CD4-positive, alpha-beta T cell treated with Interleukin-2 at 100 ng/mL for 4 hours (primary cell): ENCODE results near the gene DPYSL4.

Experiments
- DNase-seq: peaks from one replicate; pipeline ENCODE4 v3.0.0-alpha.2; 2020; ENCODE audit warnings: low spot score

Gene DPYSL4

DNA sequence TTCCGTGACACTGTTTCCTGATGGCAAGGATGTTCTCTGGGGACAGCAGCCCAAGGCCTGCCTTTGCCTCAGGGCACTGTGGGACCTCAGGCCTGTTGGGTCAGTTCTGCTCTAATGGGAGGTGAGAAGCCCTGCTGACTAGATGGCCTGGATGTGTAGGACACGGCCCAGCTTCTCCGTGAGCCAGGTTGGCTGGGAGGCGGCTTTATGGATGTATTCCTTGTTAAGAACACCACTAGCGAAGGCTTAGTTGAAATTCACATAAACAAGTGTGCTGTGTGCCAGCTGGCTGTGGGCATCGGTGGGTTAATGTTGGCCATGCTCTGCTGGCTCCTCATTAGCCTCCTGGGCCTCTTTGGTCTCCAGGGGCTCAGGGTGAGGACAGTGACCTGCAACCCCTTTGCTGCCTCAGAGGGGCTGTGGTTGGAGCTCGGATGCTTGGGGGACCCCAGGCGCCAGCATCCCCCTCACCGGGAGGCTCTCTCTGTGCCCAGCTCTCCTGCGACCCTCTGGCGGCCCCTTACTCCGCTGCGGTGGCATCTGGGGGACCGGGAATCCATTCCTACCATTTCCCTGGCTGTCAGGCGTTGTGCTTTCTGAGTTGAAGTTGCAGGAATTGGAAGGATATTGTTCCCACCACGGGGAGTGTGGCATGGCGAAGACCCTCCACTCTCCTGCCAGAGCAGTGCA lies 22.8 kb upstream of the DPYSL4 start:
- DNase-seq: no peak

DNA sequence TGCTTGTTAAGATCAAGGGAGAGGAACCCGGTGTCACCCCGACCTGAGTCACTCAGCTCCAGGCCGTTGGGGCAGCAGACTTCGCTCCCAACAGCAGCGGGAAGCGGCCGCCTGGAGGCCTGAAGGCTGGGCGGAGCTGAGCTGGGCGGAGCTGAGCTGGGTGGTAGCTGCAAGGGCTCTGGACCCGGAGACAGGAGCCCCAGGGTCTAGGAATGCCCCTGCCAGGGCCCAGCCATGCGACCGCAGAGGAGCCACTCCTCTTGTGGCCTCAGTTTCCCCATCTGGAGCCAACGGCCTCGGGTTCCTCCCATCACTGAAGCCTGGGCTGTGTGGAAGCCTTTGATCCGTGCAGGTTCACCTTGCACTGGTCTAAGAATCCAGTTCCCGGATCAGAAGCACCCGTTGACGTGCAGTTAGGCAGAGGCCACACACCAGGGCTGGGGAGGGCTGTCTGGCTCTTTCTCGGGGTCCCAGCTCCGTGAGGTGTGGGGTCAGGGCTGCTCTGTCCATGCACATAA lies 21.9 kb upstream of the DPYSL4 start:
- DNase-seq: no peak

DNA sequence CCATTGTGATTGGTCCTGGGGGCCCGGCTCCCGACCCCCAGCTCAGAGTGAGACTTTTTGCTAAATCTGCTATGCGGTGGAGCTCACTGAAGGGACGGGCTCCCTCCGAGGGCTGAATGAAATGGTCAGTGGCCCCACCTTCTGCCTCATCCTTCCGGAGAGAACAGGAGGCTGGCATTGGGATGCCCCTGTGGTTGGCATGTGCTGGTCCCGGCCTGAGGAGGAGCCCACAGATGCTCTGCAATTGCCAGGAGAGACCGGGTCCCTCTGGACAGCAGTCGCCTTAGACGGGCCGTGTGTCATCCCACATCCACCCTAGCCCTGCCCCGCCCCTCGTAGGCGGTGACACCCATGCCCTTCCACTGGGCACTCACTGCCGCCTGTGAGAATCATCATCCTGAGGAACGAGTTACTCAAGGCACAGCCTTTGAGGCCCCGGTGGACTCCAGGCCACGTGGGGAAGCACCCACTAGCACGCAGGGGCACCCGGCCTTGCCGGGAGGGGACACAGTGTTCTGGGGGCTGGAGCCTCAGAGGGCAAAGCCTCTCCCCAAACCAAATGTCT lies 21.2 kb upstream of the DPYSL4 start:
- no peak for DNase-seq

DNA sequence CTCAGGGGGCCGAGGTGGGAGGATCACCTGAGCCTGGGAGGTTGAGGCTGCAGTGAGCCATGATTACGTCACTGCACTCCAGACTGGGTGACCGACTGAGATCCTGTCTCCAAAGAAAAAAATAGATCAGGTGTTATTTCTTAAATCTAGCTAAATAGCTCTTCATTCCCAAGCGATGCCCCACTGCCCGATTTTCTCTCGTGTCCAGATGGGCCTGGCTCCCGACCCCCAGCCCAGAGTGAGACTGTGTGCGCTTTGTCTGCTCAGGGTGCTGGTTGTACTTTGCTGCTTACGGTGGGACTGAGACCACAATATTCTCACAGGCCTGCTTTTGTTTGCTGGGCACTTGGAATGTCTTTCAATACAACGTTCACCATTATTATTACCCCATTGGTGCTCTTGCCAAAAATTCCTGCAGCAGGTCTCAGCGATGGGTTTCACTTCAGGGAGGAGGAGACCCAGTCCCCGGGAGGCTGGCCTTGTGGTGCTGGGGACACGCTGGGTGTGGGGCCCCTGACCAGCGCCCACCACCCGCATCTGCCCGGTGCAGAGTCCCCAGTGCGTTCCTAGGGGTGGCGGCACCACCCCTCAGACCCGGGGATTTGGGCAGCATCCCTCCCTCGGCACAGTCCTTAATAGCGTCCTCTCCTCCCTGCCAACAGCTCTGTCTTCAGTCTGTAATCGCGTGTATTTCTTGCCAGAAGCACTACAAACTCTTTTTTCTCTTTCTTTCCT lies 20.4 kb upstream of the DPYSL4 start:
- no peak for DNase-seq

DNA sequence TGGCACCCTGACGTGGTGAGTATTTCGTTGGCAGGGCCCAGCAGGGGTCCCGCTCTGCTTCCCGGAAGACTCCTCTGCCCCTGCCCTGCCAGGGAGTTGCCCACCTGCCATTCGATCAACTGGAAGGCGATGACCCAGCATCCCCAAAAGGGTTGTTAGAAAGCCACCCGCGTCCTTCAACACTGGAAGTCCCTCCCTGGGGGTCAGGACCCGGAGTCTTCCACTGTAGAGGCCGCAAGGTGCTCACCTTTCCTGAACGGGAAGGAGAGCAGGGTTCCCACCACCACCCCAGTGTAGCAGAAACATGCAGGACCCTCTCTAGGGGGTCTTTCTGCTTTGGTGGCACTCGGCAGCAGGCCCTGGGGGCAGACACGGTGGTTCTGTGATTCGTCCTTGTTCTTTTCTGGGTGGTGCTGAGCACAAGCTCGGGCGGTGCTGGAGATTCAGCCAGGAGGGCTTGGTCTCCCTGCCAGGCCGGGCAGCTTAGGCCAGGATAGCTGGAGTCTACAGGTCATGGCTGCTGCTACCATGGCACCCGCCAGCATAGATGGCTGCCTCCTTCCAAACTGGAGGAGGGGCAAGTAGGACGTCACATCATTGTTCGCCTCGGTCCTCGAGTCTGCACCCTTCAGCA lies 19.6 kb upstream of the DPYSL4 start:
- DNase-seq: no peak

DNA sequence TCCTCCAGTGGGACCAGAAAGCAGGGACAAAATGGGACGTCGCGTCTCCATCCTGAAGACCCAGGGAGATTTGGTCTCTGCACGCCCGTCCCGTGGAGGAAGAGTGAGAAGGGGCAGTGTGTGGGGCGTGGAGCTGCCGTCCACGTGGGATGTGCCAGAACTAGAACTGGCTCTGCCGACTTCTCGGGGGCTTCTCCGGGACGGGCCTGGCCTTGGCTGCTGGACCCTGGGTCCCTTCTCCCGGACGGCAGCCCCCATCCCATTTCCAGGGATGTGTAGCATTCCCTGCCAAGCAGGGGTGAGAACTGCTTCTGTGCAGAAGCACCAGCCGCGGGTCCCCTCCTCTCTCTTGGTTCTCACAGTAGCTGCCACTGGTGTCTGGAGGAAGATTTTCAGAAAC lies 18.8 kb upstream of the DPYSL4 start:
- no peak for DNase-seq

DNA sequence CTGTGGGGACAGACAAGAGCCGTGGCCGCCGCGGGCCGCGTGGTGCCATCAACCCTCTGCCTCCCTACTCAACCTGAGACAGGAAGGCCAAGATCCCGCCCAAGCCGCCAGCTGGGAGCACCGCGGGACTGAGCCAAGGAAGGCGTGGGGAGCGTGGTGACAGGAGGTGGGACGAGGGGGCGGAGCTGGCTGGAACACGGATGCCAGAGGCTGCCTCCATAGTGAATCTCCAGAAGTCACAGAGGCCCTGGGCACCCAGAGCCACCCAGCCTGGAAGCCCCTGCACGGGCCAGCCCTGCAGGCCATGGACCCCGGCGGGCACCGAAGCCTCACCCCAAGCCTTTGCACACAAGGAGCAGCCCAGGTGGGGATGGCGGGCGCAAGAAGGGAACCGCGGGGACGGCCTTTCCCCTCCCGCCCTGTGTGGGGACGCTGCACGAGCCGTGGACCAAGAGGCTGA lies 18.1 kb upstream of the DPYSL4 start:
- DNase-seq: no peak

DNA sequence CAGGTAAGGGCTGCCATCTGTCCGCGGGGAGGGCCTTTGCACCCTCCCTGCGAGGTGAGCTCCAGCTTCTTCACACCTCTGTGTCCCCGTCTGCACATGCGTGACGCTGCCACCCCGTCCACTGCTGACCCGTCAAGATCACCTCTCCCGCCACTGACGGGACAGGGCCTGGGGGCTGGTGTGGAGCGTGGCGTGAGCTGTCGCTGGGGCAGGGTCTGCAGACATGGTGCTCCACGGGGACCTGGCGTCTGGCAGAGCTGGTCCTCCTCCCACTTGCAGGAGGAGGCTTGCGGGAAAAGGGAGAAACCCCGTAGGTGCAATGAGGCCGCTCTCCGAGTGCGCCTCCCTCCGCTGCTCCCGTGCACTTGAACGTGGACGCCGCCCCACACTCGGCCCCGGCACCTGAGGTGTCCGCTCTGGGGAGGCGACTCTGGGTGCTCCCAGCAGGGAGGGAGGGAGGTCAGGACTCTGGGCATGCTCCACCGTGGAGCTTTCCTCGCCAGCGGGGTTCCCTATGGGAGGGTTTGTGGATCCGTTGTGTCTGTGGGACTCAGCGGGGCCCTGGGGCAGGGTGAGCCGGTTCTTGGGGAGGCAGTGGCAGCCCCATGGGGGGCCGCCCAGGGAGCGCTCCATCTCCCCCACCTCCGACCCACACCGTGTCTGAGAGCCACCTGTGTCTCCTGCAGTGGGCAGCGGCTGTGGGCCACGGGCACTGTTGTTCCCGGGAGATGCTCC lies 17.6 kb upstream of the DPYSL4 start:
- no peak for DNase-seq

DNA sequence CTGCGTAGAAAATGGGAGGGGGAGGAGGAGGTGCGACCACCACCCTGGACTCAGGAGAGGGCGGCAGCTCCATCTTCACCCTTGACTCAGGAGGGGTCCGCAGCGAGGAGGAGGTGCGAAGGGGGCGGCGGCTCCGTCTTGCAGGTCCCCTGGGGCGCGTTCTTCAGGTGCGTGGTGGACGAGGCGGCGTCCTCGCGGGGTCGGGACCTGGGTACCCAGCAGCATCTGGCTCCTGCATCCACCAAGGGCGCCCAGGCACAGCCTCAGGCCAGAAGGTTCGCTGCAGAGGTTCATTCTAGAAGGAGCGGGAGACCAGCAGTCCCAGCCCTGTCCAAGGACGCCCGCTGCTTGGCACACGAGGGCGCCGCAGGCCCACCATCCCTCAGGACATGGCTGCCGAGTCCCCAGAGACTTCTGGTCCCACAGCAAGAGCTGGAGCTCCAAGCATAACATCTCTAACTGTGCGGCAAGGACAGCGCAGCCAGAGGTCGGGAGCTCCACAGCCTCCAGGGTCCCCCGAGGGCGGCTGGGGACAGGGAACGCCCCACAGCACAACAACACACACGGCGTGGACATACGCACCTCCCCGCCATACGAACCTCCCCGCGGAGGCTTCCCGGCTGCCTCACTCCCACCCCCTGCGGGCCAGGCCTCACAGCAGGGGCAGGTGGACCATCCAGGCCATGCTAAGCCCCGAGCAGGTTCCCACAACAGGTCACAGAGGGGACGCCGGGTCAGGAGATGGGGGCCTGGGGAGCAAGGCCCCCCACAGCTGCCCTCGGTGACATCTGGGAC lies 16.8 kb upstream of the DPYSL4 start:
- no peak for DNase-seq

DNA sequence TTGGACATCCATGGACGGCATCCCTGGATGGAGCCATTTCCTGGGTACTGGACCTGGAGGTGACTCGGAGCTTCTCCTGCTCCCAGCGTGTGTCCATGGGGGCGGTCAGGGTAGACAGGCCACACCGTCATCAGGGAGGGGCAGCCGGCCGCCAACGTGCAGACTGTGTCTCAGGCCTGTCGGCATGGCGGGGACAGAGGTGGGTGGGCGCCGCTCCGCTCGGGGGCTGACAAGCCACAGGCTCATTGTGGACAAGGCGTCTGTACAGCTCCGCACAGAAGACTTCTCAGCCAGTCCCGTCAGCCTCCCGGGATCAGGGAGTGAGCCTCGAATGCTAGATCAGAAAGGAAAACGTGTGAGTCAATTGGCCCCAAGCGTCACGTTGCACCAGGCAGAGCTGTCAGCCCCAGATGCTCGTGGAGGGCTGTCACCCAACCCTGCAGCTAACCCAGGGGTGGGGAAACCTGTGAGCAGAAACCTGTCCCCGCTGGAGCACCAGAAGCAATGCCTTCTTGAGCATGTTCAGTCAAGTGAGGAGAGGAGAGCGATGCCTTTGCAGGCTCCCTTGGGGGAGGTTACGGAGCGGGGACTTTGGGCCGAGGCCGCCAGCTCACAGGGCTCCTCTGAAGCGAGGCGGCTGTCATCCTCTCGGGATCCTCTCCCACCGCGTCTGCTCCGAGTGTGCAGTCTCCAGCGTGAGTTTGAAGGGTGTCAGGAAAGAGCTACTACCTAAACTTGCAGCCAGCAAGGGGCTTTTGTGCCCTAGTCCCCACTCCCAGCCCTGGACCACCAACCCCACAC lies 16.0 kb upstream of the DPYSL4 start:
- no peak for DNase-seq

DNA sequence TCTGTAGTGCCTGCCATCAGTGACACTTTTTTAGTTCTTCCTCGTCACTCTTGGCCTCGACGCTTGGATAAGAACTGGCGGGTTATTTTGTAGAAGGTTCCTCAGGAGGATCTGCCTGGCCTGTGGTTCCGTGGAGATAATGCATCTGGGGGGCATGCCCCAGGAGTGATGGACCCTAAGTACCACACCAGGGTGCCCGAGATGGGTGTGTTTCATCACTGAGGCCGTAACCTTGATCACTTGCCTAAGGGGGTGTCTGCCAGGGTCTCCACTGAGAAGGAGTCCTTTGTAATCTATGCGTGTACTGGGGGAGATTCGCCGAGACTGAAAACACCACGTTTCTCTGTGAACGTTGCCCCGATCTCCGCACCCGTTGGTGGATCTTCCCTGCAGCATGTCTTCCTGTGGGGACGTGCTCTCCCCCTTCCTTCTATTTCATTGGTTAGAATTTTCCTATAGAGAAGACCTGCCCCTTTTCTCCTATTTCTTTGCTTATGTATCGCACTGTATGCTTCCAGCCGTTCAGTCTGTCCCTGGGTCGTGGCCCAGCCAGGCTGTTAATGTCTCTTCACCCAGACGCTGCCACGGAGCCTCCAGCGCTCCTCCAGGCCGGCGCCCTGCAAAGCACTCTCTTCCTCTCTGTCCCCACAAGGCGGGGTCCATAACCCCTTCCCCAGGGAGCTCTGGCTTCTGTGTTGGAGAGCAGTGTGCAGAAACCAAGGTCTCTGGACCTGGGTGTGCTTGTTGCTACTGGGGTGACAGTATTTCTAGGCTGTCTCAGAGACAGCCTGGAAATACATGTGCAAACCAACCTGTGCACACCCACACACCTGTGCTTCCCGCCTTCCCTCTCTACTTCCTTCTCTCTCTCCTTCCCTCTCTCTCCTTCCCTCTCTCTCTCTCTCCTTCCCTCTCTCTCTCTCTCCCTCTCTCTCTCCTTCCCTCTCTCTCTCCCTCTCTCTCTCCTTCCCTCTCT lies 14.4 kb upstream of the DPYSL4 start:
- no peak for DNase-seq

DNA sequence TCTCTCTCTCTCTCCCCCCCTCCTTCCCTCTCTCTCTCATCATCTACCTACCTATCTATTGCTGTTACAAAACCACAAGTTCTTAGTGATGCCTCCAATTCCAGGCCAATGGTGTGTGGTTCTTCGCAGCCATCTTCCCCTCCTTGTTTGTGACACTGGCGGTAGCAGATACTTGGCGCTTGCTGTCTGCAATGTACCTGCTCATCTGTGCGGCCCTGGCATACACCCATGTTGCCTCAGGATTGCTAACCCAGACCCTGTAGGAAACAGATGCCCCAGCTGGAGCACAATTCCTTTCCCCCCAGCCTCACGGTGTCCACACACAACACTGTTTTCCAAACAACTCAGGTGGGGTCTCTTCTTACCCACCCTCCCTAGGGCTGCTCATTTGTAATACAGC lies 13.6 kb upstream of the DPYSL4 start:
- no peak for DNase-seq

DNA sequence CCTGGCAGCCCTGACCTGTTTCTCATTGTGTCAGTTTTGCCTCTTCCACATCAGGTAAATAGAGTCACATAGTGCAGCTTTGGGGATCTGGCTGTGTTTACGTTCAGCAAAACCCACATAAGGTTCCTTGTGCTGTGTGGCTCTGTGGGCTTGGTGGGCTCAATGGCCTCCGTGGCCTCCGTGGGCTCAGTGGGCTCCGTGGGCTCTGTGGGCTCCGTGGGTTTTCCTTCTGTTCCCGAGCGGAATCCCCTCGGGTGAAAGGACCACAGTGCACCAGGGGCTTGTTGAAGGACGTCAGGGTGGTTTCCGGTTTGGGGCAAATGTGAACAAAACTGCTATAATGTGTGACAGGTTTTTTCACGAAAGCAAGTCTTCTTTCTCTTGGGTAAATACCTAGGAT lies 12.5 kb upstream of the DPYSL4 start:
- no peak for DNase-seq

DNA sequence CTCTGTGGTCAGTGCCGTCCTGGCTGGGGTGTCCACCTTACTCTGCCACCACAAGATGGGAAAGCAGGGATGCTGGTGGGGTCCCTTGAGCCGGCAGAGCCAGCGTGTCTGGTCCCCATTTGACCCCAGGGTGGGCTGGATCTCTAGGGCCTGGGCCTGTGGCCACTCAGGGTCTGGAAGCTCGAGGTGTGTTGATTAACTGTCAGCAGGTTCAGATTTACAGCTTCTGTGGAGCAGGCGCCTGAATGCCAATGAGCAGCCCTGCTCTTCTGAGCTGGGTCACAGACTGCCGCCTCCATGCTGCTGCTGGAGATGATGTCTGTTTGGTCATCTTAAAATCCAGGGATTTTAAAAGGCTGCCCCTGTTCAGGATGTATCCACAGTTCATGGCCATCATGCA lies 11.3 kb upstream of the DPYSL4 start:
- no peak for DNase-seq

DNA sequence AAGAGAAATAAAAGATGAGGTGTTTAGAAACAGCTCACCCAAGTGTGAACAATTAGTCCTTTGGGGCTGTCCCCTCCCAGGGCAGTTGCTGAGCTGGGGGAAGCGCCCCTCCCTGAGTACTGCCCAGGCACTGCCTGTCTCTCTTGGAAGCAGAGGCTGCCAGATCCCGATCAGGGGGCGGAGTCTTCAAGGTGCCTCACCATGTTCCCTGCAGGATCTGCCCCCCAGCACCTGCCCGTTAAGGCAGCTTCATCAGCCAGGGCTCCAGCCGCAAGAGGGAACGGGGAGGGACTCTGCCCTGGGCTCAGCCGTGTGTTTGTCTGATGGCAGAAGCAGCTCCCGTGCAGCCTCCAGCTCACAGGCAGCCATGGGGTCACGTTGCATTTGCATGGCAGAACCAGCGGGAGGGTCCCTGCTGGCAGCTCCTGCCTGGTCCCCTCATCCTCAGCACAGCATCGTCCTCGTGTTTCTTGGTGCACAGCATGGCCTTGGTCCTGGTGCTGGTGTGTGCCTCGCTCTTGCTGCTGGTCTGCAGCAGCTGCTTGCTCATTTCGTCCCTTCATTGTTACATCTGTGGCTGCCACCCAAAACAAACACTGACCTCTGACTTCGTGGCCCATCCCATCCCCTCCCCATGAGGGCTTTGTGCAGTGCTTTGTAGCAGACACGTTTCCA lies 10.7 kb upstream of the DPYSL4 start:
- DNase-seq: no peak

DNA sequence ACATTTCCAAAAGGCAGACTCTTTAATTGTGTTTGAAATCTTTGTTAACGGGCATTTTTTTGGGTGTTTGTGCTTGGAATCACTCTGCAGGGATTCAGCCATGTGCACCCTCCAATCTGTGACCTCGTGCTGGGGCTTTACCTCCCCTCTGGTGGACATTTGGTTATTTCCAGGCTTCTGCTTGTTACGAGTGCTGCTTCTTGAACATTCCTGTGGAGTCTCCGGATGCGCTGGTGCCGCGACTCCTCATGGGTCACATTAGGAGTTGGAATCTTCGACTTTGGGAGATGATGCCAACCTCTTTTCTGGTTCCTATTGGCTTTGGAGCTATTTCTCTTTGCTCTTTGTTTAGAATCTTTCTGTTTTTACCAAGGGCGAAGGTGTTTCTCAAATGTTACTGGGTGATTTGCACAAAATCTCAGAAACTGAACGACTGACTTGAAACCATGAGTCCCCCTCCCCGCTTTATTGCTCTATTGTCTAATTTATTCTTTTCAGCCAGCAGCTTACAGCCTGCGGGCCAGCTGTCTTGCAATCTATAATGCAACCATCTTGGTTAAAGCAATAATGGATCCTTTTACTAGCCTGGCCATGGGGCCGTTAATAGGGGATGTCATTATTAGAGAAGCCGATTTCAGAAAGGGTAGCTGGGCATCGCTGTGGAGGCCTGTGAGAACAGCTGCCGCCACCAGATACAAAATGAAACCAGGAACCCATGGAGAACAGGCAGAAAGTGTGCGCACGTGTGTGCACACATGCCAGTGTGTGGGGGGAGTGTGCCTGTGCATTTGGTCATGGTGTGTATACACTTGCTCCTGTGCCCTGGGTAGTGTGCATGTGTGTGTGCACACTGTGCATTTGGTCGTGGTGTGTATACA lies 9.9 kb upstream of the DPYSL4 start:
- DNase-seq: no peak

DNA sequence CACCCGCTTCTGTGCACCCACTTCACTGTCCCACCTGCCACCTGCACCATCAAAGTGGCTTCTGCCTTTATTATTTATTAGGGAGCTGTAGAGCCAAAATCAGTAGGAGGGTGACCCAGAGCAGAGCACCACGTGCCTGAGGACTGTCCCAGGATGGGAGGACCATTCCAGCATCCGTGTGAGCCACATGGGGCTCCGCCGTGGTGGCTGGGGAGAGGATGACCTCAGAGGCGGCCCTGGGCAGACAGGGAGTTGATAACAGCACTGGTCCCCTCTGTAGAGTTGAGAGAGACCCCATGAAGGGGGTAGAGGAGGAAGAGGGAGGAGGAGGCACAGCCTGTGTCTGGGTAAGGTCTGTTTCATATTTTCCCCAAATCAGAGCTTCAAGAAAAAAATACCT lies 8.7 kb upstream of the DPYSL4 start:
- DNase-seq: no peak
